Measurements from ENCODE around the gene HK3. TPM values are rescaled to one million over a fixed set of nuclear protein-coding genes. Genes with fewer than 3 reads are reported as not detected.
A peak's percentile ranks its signal among the peaks of the same experiment; 100 is the strongest.

Gene HK3
- total and polyA plus RNA-seq, 4 experiments from 2014 or later, result 1.5 to 3.1 TPM; not detected in 2

DNA sequence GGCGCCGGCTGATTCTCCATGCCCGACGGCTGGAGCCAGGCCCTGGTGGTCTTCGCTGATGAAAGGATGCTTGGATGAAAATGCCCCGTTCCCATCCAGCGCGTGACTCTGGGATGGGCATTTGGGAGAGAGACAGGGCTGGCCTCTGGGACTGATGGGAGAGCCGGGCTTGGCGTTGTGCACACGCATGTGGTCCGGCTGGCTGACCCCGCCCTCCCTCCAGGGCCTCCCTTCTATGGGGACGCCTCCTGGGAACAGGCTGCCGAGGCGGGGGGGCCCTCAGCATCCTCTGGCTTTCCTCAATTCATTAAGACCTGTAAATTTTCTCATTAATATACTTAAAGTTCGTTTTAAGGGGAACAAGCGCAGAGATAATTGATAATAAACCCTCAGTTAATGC, 52.0 kb downstream of the HK3 start:
- intact Hi-C loops (cut with micrococcal nuclease), result no loop called here
- H3K9me3 ChIP-seq (ENCODE audit: control insufficient read depth in 1 of 2, low read length in 2 of 2), result no peaks in the 10 kb centered on the region
- no peak overlapping the region for H3K4me3 Mint-ChIP-seq
- no peak overlapping the region for H3K27ac ChIP-seq (ENCODE audit: low read depth, low read length)
- no peak overlapping the region for H3K4me3 ChIP-seq (ENCODE audit: low read length in 2 of 2)
- no peaks in the 10 kb centered on the region for H3K4me1 Mint-ChIP-seq
- no peaks in the 10 kb centered on the region for H3K27me3 ChIP-seq (ENCODE audit: insufficient read depth, low read length)
- DNase-seq, result no peak
- CTCF ChIA-PET (ENCODE audit: partially characterized antibody), result no interaction called here
- no peaks in the 10 kb centered on the region for H3K36me3 ChIP-seq (ENCODE audit: insufficient read depth, low read length)
- H3K27me3 Mint-ChIP-seq, result peaks cover 13 to 35% of the 10 kb centered on the region in 2 donors
- H3K4me1 ChIP-seq (ENCODE audit: insufficient read depth, low read length), result no peaks in the 10 kb centered on the region
- peaks cover 0 to 4% (median 0%) of the 10 kb centered on the region in 8 donors for H3K9me3 Mint-ChIP-seq
- no peak overlapping the region for H3K27ac Mint-ChIP-seq
- POLR2A ChIA-PET (ENCODE audit: partially characterized antibody), result no interaction called here
- no peaks in the 10 kb centered on the region for H3K36me3 Mint-ChIP-seq

DNA sequence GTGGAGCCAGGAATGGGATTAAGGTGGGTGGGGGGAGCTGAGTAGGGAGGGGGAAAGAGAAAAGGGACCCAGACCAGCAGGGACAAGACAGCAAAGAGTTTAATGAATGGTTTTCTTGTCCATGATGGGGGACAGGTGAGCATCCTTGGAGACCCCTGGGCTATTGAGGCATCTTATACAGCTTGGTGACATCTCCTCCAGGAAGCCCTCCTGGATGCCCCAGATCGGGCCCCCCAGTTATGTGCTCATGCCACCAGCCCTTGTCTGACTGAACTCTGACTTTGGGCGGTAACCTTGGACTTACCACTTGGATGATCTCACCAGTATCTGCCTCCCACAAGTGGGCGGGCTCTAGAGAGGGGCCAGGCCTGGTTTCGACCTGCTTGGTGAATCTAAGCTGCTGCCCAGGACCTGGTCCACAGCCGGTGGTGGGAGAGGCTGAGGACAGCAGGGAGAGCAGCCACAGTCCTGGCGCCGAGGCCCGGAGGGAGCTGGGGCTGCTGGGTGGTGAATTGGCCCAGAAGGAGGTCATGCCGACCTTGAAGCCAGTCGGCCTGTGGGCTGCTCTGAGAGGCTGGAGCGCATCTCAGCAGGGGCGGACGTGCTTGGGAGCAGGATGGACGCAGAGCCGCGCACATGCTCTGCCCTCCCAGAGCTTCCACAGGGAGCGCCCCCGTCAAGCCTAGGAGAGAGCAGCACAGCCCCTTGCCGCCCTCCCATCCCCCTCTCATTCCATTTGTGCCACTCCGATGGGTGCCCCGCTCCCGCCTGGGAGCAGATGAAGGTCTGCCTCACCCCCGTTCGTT, 52.6 kb downstream of the HK3 start:
- DNase-seq, result no peak
- H3K4me1 ChIP-seq (ENCODE audit: insufficient read depth, low read length), result no peaks in the 10 kb centered on the region
- no peak overlapping the region for H3K27ac ChIP-seq (ENCODE audit: low read depth, low read length)
- Mint-ChIP-seq H3K9me3 (peaks cover 0 to 4% (median 0%) of the 10 kb centered on the region in 8 donors), H3K4me3 (no peak overlapping the region), H3K27me3 (peaks cover 16 to 36% of the 10 kb centered on the region in 2 donors), H3K4me1 (no peaks in the 10 kb centered on the region), H3K27ac (no peak overlapping the region), H3K36me3 (no peaks in the 10 kb centered on the region)
- ChIA-PET POLR2A (ENCODE audit: partially characterized antibody) (no interaction called here), CTCF (ENCODE audit: partially characterized antibody) (no interaction called here)
- no peaks in the 10 kb centered on the region for H3K36me3 ChIP-seq (ENCODE audit: insufficient read depth, low read length)
- intact Hi-C loops (cut with micrococcal nuclease), result no loop called here
- H3K27me3 ChIP-seq (ENCODE audit: insufficient read depth, low read length), result no peaks in the 10 kb centered on the region
- no peaks in the 10 kb centered on the region for H3K9me3 ChIP-seq (ENCODE audit: control insufficient read depth in 1 of 2, low read length in 2 of 2)
- no peak overlapping the region for H3K4me3 ChIP-seq (ENCODE audit: low read length in 2 of 2)

DNA sequence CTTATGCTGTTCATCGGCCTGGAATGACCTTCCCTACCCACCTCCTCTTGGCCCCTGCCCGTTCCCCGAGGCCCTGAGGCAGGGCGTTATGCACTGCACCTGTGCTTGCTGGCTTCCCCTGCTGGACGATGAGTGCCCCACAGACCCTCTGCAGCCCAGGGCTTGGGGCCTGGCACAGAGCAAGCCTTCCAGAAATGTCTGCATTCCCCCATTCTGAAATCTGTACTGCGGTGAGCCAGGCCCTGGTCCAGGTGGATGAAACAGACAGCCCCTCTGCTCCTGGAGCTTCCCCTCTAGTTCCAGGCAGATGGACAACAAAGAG, 53.8 kb downstream of the HK3 start:
- CTCF ChIA-PET (ENCODE audit: partially characterized antibody), result no interaction called here
- POLR2A ChIA-PET (ENCODE audit: partially characterized antibody), result no interaction called here

DNA sequence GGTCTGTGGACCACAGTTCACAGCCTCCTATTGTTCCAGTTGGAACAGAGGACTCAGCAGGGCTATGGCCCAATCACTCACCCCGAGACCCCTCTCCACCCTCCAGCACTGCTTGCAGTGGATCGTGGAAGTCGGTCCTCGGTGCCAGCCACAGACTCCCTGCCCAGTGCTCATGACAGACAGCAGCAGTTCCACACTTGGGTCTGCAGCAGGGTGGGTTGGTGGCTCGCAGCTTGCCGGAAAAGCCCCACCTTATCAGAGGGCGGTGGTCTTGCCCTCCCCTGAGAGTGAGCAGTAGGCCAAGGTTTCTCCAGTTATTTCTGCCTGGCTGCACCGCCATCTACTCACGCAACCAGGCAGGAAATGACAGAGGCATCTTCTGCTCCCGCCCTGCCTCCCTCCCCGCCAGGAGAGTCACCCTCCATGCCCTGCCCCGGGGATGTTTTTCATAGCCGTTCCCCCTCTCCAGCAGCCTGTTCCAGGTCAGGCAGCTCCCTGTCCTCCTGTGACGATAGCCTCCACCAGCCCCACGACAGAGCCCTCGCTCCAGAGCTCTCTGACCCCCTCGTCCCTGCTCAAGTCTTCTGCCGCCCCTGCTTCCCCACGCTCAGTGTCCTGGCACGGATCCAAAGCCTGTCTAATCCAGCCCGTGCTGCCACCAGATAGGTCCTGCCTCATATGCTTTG, 54.3 kb downstream of the HK3 start:
- Mint-ChIP-seq H3K9me3 (peaks cover 0 to 4% (median 0%) of the 10 kb centered on the region in 8 donors), H3K4me3 (no peak overlapping the region), H3K27me3 (peaks cover 22 to 31% of the 10 kb centered on the region in 2 donors), H3K4me1 (no peaks in the 10 kb centered on the region), H3K36me3 (no peaks in the 10 kb centered on the region), H3K27ac (no peak overlapping the region)
- intact Hi-C loops (cut with micrococcal nuclease), result no loop called here
- H3K27ac ChIP-seq (ENCODE audit: low read depth, low read length), result no peak overlapping the region
- H3K36me3 ChIP-seq (ENCODE audit: insufficient read depth, low read length), result no peaks in the 10 kb centered on the region
- no peaks in the 10 kb centered on the region for H3K4me1 ChIP-seq (ENCODE audit: insufficient read depth, low read length)
- no peak for DNase-seq
- CTCF ChIA-PET (ENCODE audit: partially characterized antibody), result no interaction called here
- POLR2A ChIA-PET (ENCODE audit: partially characterized antibody), result no interaction called here
- H3K9me3 ChIP-seq (ENCODE audit: control insufficient read depth in 1 of 2, low read length in 2 of 2), result no peaks in the 10 kb centered on the region
- H3K27me3 ChIP-seq (ENCODE audit: insufficient read depth, low read length), result no peaks in the 10 kb centered on the region
- no peak overlapping the region for H3K4me3 ChIP-seq (ENCODE audit: low read length in 2 of 2)

More for the DNA sequence above, 53.8 kb downstream of the HK3 start:
- Mint-ChIP-seq H3K4me1 (no peaks in the 10 kb centered on the region), H3K9me3 (peaks cover 0 to 4% (median 0%) of the 10 kb centered on the region in 8 donors), H3K27me3 (peaks cover 21 to 35% of the 10 kb centered on the region in 2 donors), H3K27ac (no peak overlapping the region), H3K36me3 (no peaks in the 10 kb centered on the region), H3K4me3 (no peak overlapping the region)
- no peak overlapping the region for H3K4me3 ChIP-seq (ENCODE audit: low read length in 2 of 2)
- no peaks in the 10 kb centered on the region for H3K9me3 ChIP-seq (ENCODE audit: control insufficient read depth in 1 of 2, low read length in 2 of 2)
- no peaks in the 10 kb centered on the region for H3K27me3 ChIP-seq (ENCODE audit: insufficient read depth, low read length)
- intact Hi-C loops (cut with micrococcal nuclease), result no loop called here
- no peak overlapping the region for H3K27ac ChIP-seq (ENCODE audit: low read depth, low read length)
- no peaks in the 10 kb centered on the region for H3K4me1 ChIP-seq (ENCODE audit: insufficient read depth, low read length)
- DNase-seq, result no peak
- no peaks in the 10 kb centered on the region for H3K36me3 ChIP-seq (ENCODE audit: insufficient read depth, low read length)

DNA sequence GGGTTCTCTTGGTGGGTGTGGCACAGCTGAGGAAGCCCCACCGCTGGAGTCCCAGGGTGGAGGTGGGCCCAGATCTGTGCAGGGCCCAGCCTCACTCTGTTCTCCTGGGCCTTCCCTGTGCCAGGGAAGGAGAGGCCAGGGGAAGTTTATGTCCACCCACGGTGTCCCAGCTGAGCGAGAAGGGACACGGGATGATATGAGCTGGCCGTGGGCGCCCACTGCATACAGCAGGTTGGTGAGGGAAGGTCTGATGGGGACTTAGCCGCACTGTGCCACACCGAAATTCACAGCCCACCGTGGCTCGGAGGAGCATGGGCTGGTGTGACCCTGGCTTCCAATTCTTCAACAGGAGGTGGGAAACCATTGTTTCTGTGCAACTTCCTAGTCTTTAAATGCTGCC, 54.9 kb downstream of the HK3 start:
- ChIA-PET CTCF (ENCODE audit: partially characterized antibody) (interaction anchor here (0.5 kb wide), 1 partner anchor 212 kb away, joined by 3 read pairs; no protein-coding TSS in a partner anchor), POLR2A (ENCODE audit: partially characterized antibody) (no interaction called here)
- no peak overlapping the region for H3K27ac Mint-ChIP-seq
- no peak for DNase-seq
- Histone ChIP-seq H3K27ac (ENCODE audit: low read depth, low read length) (no peak overlapping the region), H3K27me3 (ENCODE audit: insufficient read depth, low read length) (no peaks in the 10 kb centered on the region), H3K36me3 (ENCODE audit: insufficient read depth, low read length) (no peaks in the 10 kb centered on the region), H3K9me3 (ENCODE audit: control insufficient read depth in 1 of 2, low read length in 2 of 2) (no peaks in the 10 kb centered on the region), H3K4me1 (ENCODE audit: insufficient read depth, low read length) (no peaks in the 10 kb centered on the region), H3K4me3 (ENCODE audit: low read length in 2 of 2) (no peak overlapping the region)
- intact Hi-C loops (cut with micrococcal nuclease), result no loop called here
- H3K9me3 Mint-ChIP-seq, result peaks cover 0 to 4% (median 0%) of the 10 kb centered on the region in 8 donors
- no peak overlapping the region for H3K4me3 Mint-ChIP-seq
- H3K27me3 Mint-ChIP-seq, result peaks cover 22 to 30% of the 10 kb centered on the region in 2 donors
- H3K36me3 Mint-ChIP-seq, result no peaks in the 10 kb centered on the region
- H3K4me1 Mint-ChIP-seq, result no peaks in the 10 kb centered on the region

DNA sequence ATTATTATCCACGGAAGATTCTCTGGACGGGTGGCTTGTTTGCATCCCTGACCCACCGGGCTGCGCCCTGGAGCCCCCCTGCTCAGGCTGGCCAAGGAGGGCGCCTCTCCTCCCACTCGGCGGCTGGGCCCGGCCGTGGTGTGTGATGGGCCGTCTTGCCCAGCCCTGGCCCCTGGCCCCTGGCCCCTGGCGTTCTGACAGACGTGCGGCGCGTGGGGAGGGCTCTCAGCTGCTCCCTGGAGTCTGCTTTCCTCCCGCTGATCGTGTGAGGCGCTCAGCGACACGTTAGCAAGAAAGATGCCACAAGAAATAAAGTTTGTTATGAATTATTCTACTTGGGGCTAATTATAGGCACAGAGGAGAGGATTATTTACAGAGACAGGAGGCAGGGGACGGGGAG, 55.5 kb downstream of the HK3 start:
- CTCF ChIA-PET (ENCODE audit: partially characterized antibody), result interaction anchor here (0.5 kb wide), 1 partner anchor 212 kb away, joined by 3 read pairs; no protein-coding TSS in a partner anchor
- Histone ChIP-seq H3K4me3 (ENCODE audit: low read length in 2 of 2) (no peak overlapping the region), H3K9me3 (ENCODE audit: control insufficient read depth in 1 of 2, low read length in 2 of 2) (no peaks in the 10 kb centered on the region), H3K4me1 (ENCODE audit: insufficient read depth, low read length) (no peaks in the 10 kb centered on the region), H3K36me3 (ENCODE audit: insufficient read depth, low read length) (no peaks in the 10 kb centered on the region), H3K27me3 (ENCODE audit: insufficient read depth, low read length) (no peaks in the 10 kb centered on the region), H3K27ac (ENCODE audit: low read depth, low read length) (no peak overlapping the region)
- no peak for DNase-seq
- Mint-ChIP-seq H3K27me3 (peaks cover 22 to 30% of the 10 kb centered on the region in 2 donors), H3K27ac (no peak overlapping the region), H3K9me3 (peaks cover 0 to 4% (median 0%) of the 10 kb centered on the region in 8 donors), H3K4me3 (no peak overlapping the region), H3K36me3 (no peaks in the 10 kb centered on the region), H3K4me1 (no peaks in the 10 kb centered on the region)
- POLR2A ChIA-PET (ENCODE audit: partially characterized antibody), result no interaction called here
- intact Hi-C loops (cut with micrococcal nuclease), result no loop called here

DNA sequence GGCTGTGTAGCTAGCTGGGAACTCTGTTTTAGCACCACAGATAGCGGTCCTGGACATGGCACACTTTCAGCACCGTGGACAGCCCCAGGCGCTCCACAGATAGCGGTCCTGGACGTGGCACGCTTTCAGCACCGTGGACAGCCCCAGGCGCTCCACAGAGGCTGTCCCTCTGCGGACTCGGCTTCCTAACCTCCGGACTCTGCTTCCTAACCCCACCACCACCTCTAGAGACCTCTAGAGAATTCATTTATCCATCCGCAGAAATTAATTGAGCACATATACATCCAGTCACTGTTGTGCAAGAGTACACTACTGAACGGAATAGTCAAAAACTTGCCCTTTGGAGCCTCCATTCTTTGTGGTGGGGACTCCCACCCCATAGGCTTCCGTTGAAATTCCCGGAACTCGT, 61.4 kb downstream of the HK3 start:
- no peaks in the 10 kb centered on the region for H3K36me3 ChIP-seq (ENCODE audit: insufficient read depth, low read length)
- POLR2A ChIA-PET (ENCODE audit: partially characterized antibody), result no interaction called here
- Mint-ChIP-seq H3K27me3 (peaks cover 18 to 25% of the 10 kb centered on the region in 2 donors), H3K4me3 (no peak overlapping the region), H3K9me3 (peaks cover 0 to 5% (median 0%) of the 10 kb centered on the region in 8 donors), H3K27ac (no peak overlapping the region), H3K36me3 (no peaks in the 10 kb centered on the region), H3K4me1 (no peaks in the 10 kb centered on the region)
- intact Hi-C loops (cut with micrococcal nuclease), result no loop called here
- no peaks in the 10 kb centered on the region for H3K4me1 ChIP-seq (ENCODE audit: insufficient read depth, low read length)
- H3K4me3 ChIP-seq (ENCODE audit: low read length in 2 of 2), result no peak overlapping the region
- no peak overlapping the region for H3K27ac ChIP-seq (ENCODE audit: low read depth, low read length)
- no peaks in the 10 kb centered on the region for H3K27me3 ChIP-seq (ENCODE audit: insufficient read depth, low read length)
- H3K9me3 ChIP-seq (ENCODE audit: control insufficient read depth in 1 of 2, low read length in 2 of 2), result no peaks in the 10 kb centered on the region
- DNase-seq, result peak; percentile 55 to 73 (median 66)
- CTCF ChIA-PET (ENCODE audit: partially characterized antibody), result no interaction called here

Data from CD4-positive, alpha-beta memory T cell (primary cell).